HepG2 (cell line): ENCODE data around the gene EFCAB8. TPM values are rescaled to one million over a fixed set of nuclear protein-coding genes. Genes with fewer than 3 reads are reported as not detected.
A peak's percentile ranks its signal among the peaks of the same experiment; 100 is the strongest.

Experiments
- ATAC-seq: fragments of 200-7000 bp; cut with Tn5 transposase; 3 replicates; pipeline ENCODE4 v1.9.1; 2020; ENCODE audit warnings: mild to moderate bottlenecking, moderate library complexity
- BruUV-seq: library from RNA; stranded (reverse); fragments of 400-500 nt; replicated peaks from 2 replicates; lab custom pipeline; 2021; lab: Mats Ljungman, UMichigan
- CTCF ChIA-PET: fragments of 300-600 bp; formaldehyde crosslinking; extraction: SDS; loops from one replicate; lab custom pipeline; 2021; ENCODE audit warnings: low total read pairs, inconsistent platforms, low intra/inter-chr PET ratio; lab: Yijun Ruan, JAX
- POLR2A ChIA-PET: fragments of 350-600 bp; sonication (Branson Sonifier 250); formaldehyde crosslinking; loops from one replicate; lab custom pipeline; 2020; ENCODE audit warnings: antibody characterized with exemption, inconsistent platforms; lab: Yijun Ruan, JAX
- DNase-seq: peaks from one replicate; pipeline ENCODE4 v3.0.0-alpha.2; 2015; ENCODE audit warnings: low spot score
- FAIRE-seq: peaks from 3 replicates; lab custom pipeline; 2011; peaks lifted over from hg19 to GRCh38; lab: Jason Lieb, UNC
- H2AFZ ChIP-seq: one replicate; pipeline ENCODE4 v1.6.1; 2011; ENCODE audit warnings: low read length, inconsistent platforms
- H3K27ac ChIP-seq: fragments of 300-600 bp; 3 replicates; pipeline ENCODE4 v1.8.0; 2011; ENCODE audit warnings: mixed run types, mild to moderate bottlenecking, mixed read lengths, low read length, inconsistent platforms; ENCODE audit not compliant: insufficient read depth; ENCODE audit errors: extremely low read length
- H3K27me3 ChIP-seq, 2 experiments: fragments of 200-600 bp in 1 of 2; 2 replicates in 1 of 2; 3 replicates in 1 of 2; pipeline versions ENCODE4 v1.6.0 to v1.8.0; 2011; ENCODE audit warnings: low read length in 2 of 2, mild to moderate bottlenecking in 2 of 2, moderate library complexity in 2 of 2, inconsistent platforms in 1 of 2; ENCODE audit not compliant: insufficient read depth in 2 of 2, control insufficient read depth in 1 of 2
- H3K36me3 ChIP-seq, 2 experiments: fragments of 200-600 bp in 1 of 2; replicated peaks in 1 of 2; 2 replicates in 1 of 2; 3 replicates in 1 of 2; pipeline versions ENCODE4 v1.5.1 to v1.8.0; 2011; ENCODE audit warnings: low read length in 2 of 2, inconsistent platforms in 1 of 2; ENCODE audit not compliant: insufficient read depth in 2 of 2, control insufficient read depth in 1 of 2
- H3K4me1 ChIP-seq: 2 replicates; pipeline ENCODE4 v1.5.1; 2012; ENCODE audit warnings: low read length, inconsistent platforms; ENCODE audit not compliant: insufficient read depth
- H3K4me2 ChIP-seq: 2 replicates; pipeline ENCODE4 v1.6.0; 2011; ENCODE audit warnings: low read depth, low read length, inconsistent platforms
- H3K4me3 ChIP-seq, 3 experiments: fragments of 200-600 bp in 1 of 3; sonication (generic), shearing (Covaris generic) in 1 of 3; replicated peaks in 1 of 3; 2 replicates each; pipeline ENCODE4 v1.5.1; 2011 to 2016; ENCODE audit warnings: low read length in 3 of 3, inconsistent platforms in 2 of 3, low read depth in 2 of 3, mild to moderate bottlenecking in 2 of 3, control low read depth in 1 of 3, mixed read lengths in 1 of 3; ENCODE audit not compliant: insufficient read depth in 1 of 3
- H3K79me2 ChIP-seq: one replicate; pipeline ENCODE4 v1.6.1; 2011; ENCODE audit warnings: low read length, inconsistent platforms; ENCODE audit not compliant: insufficient read depth
- H3K9ac ChIP-seq: 2 replicates; pipeline ENCODE4 v1.6.0; 2011; ENCODE audit warnings: mild to moderate bottlenecking, low read depth, low read length, inconsistent platforms; ENCODE audit not compliant: insufficient read depth
- H3K9me3 ChIP-seq: 2 replicates; pipeline ENCODE4 v1.5.1; 2012; ENCODE audit warnings: mild to moderate bottlenecking, low read length
- H4K20me1 ChIP-seq: 2 replicates; pipeline ENCODE4 v1.6.0; 2011; ENCODE audit warnings: inconsistent platforms, mild to moderate bottlenecking, low read length, moderate library complexity; ENCODE audit not compliant: insufficient read depth
- GATAD2A ChIP-seq: IDR thresholded peaks from 2 replicates; pipeline ENCODE4 v1.6.1; 2016
- HDAC2 ChIP-seq: sonication (generic); formaldehyde crosslinking; IDR thresholded peaks from 2 replicates; pipeline ENCODE4 v1.4.0; 2020; ENCODE audit warnings: missing genetic modification reagents
- KLF13 ChIP-seq: sonication (generic); formaldehyde crosslinking; IDR thresholded peaks from 2 replicates; pipeline ENCODE4 v1.4.0; 2020; ENCODE audit warnings: mild to moderate bottlenecking, missing genetic modification reagents
- NR2C2 ChIP-seq: sonication (generic); formaldehyde crosslinking; IDR thresholded peaks from 2 replicates; pipeline ENCODE4 v1.4.0; 2020; ENCODE audit warnings: missing genetic modification reagents, mild to moderate bottlenecking, moderate library complexity, borderline replicate concordance
- ZFP82 ChIP-seq: sonication (generic); formaldehyde crosslinking; IDR thresholded peaks from 2 replicates; pipeline ENCODE4 v1.5.1; 2020; ENCODE audit warnings: mild to moderate bottlenecking, missing genetic modification reagents, borderline replicate concordance
- ZMYM2 ChIP-seq: sonication (generic); formaldehyde crosslinking; IDR thresholded peaks from 2 replicates; pipeline ENCODE4 v1.8.0; 2022; ENCODE audit warnings: mild to moderate bottlenecking, missing genetic modification reagents
- ZNF629 ChIP-seq: sonication (generic); formaldehyde crosslinking; conservative IDR thresholded peaks from 2 replicates; pipeline ENCODE4 v1.5.0; 2020; ENCODE audit warnings: missing genetic modification reagents
- ZNF761 ChIP-seq: sonication (generic); formaldehyde crosslinking; conservative IDR thresholded peaks from 2 replicates; pipeline ENCODE4 v1.4.0; 2020; ENCODE audit warnings: mild to moderate bottlenecking, missing genetic modification reagents
- WGBS: methylation state at CpG from one replicate; pipeline ENCODE4 v1.1.6; 2017; ENCODE audit warnings: low lambda C conversion rate; 5-methylcytosine and 5-hydroxymethylcytosine counted together
- in situ Hi-C: cut with HindIII; loops from 2 replicates; pipeline ENCODE4 v1.10.0; 2017; ENCODE audit warnings: low pct_unique_long_range_greater_than_20kb; ENCODE audit not compliant: extremely low pct_ligation_motif_present
- intact Hi-C: fragments of 100-400 bp; cut with micrococcal nuclease; formaldehyde crosslinking; loops from one replicate; pipeline ENCODE4 v1.10.0; 2022; ENCODE audit not compliant: unreplicated experiment
- polyA plus RNA-seq, 8 experiments: library from polyadenylated mRNA; depleted of rRNA in 3 of 8; stranded (reverse) in 7 of 8; unstranded in 1 of 8; fragments of >200 nt; fragmentation: Illumina TruSeq in 4 of 8; extraction: Trizol in 4 of 8; gene quantifications; 2 replicates each; pipeline versions ENCODE4 v1.2.1 to v1.2.3, GENCODE V29; 2011 to 2016; ENCODE audit warnings: low read depth in 4 of 8, missing spikeins in 1 of 8, mixed read lengths in 1 of 8; ENCODE audit not compliant: insufficient read depth in 1 of 8
- total RNA-seq, 5 experiments: library from RNA; depleted of rRNA; stranded (reverse); fragments of >200 nt; fragmentation: Illumina TruSeq; extraction: Trizol; gene quantifications; 2 replicates each; pipeline ENCODE4 v1.2.3, GENCODE V29; 2016; ENCODE audit warnings: low read depth in 1 of 5
- TF ChIP-seq, protein P1 (sequence below): sonication (generic); formaldehyde crosslinking; IDR thresholded peaks from 2 replicates; pipeline ENCODE4 v1.5.0; 2020; ENCODE audit warnings: missing genetic modification reagents
- TF ChIP-seq, protein P2 (sequence below): IDR thresholded peaks from 2 replicates; pipeline ENCODE4 v1.6.1; 2012; ENCODE audit warnings: low read depth, low read length, improper control_type of control experiment
- TF ChIP-seq, protein P3 (sequence below): sonication (generic); formaldehyde crosslinking; IDR thresholded peaks from 2 replicates; pipeline ENCODE4 v1.4.0; 2020; ENCODE audit warnings: mild to moderate bottlenecking, missing genetic modification reagents, borderline replicate concordance

Gene EFCAB8
- total and polyA plus RNA-seq, 2 of the 13 experiments (the other 11 are each of a cell fraction or from before 2014, with no cell fraction given), result 0.15 to 0.22 TPM

DNA sequence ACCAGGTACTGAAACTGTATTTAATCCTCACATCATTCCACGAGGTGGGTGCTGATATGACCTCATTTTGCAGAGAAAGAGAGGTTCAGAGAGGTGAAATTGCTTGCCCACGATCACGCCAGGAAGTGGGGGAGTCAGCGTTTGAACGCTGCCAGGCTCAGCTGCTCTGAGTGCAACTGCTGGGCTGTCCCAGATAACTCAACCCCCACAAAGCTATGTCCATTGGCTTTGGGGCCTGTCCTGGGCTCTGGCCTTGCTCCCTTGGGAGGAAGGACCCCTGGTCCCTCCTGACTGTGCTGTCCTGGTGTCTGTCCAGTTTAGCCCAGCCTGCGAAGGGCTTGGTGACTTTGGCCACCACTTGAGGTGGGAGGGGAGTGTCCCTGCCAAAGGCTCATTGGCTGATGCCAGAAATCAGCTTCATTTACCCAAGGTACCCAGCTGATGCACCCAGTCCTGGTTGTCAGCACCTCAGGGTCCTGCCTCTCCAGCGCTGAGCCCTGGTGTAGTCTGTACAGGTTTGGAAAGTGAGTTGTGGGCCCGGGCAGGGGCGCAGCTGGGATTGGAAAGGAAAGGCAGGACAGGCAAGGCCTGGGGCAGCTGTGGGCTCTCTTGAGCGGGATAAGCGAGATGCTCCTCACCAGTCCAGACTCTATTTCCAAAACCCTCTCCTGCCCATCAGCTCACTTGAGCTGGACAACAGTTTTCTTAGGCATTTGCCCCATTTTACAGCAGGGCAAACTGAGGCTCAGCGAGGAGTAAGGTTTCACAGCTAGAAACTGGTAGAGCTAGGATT, 107.1 kb downstream of the EFCAB8 start:
- DNase-seq (no peak), FAIRE-seq (no peak), ATAC-seq (no peak)
- no peaks in the 10 kb centered on the region for H3K36me3 ChIP-seq
- WGBS, result 29% methylated on average over 11 of the region's 12 CpGs
- H3K4me3 ChIP-seq, result no peak overlapping the region
- H3K9me3 ChIP-seq, result no peaks in the 10 kb centered on the region
- CTCF ChIA-PET, result no interaction called here
- BruUV-seq, result no TSS peak
- H3K27me3 ChIP-seq, result peaks cover 14 to 74% of the 10 kb centered on the region in 2 experiments
- intact Hi-C loops (no loop called here), in situ Hi-C loops (no loop called here)
- POLR2A ChIA-PET, result no interaction called here
- H3K27ac ChIP-seq, result no peak overlapping the region
- H2AFZ ChIP-seq, result no peak overlapping the region
- H3K9ac ChIP-seq, result no peak overlapping the region
- H3K4me1 ChIP-seq, result peaks cover 7% of the 10 kb centered on the region; the same call in 1 of the 2 replicates
- TF ChIP-seq ZMYM2 (CRISPR knock-in tag), result no peak
- TF ChIP-seq KLF13 (CRISPR knock-in tag), result 0 out of 2 replicates have a peak, but pooled peaks have one; percentile 35
- peak; percentile 88 for TF ChIP-seq ZNF629
- no peak for TF ChIP-seq HDAC2 (CRISPR knock-in tag)
- no peak for TF ChIP-seq NR2C2 (CRISPR knock-in tag)
- TF ChIP-seq, protein P1, sequence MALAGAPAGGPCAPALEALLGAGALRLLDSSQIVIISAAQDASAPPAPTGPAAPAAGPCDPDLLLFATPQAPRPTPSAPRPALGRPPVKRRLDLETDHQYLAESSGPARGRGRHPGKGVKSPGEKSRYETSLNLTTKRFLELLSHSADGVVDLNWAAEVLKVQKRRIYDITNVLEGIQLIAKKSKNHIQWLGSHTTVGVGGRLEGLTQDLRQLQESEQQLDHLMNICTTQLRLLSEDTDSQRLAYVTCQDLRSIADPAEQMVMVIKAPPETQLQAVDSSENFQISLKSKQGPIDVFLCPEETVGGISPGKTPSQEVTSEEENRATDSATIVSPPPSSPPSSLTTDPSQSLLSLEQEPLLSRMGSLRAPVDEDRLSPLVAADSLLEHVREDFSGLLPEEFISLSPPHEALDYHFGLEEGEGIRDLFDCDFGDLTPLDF (CRISPR knock-in tag), result no peak
- TF ChIP-seq, protein P2, sequence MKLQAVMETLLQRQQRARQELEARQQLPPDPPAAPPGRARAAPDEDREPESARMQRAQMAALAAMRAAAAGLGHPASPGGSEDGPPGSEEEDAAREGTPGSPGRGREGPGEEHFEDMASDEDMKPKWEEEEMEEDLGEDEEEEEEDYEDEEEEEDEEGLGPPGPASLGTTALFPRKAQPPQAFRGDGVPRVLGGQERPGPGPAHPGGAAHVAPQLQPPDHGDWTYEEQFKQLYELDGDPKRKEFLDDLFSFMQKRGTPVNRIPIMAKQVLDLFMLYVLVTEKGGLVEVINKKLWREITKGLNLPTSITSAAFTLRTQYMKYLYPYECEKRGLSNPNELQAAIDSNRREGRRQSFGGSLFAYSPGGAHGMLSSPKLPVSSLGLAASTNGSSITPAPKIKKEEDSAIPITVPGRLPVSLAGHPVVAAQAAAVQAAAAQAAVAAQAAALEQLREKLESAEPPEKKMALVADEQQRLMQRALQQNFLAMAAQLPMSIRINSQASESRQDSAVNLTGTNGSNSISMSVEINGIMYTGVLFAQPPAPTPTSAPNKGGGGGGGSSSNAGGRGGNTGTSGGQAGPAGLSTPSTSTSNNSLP, result no peak
- no peak for TF ChIP-seq ZNF761 (CRISPR knock-in tag)
- TF ChIP-seq ZFP82 (CRISPR knock-in tag), result no peak
- TF ChIP-seq, protein P3, sequence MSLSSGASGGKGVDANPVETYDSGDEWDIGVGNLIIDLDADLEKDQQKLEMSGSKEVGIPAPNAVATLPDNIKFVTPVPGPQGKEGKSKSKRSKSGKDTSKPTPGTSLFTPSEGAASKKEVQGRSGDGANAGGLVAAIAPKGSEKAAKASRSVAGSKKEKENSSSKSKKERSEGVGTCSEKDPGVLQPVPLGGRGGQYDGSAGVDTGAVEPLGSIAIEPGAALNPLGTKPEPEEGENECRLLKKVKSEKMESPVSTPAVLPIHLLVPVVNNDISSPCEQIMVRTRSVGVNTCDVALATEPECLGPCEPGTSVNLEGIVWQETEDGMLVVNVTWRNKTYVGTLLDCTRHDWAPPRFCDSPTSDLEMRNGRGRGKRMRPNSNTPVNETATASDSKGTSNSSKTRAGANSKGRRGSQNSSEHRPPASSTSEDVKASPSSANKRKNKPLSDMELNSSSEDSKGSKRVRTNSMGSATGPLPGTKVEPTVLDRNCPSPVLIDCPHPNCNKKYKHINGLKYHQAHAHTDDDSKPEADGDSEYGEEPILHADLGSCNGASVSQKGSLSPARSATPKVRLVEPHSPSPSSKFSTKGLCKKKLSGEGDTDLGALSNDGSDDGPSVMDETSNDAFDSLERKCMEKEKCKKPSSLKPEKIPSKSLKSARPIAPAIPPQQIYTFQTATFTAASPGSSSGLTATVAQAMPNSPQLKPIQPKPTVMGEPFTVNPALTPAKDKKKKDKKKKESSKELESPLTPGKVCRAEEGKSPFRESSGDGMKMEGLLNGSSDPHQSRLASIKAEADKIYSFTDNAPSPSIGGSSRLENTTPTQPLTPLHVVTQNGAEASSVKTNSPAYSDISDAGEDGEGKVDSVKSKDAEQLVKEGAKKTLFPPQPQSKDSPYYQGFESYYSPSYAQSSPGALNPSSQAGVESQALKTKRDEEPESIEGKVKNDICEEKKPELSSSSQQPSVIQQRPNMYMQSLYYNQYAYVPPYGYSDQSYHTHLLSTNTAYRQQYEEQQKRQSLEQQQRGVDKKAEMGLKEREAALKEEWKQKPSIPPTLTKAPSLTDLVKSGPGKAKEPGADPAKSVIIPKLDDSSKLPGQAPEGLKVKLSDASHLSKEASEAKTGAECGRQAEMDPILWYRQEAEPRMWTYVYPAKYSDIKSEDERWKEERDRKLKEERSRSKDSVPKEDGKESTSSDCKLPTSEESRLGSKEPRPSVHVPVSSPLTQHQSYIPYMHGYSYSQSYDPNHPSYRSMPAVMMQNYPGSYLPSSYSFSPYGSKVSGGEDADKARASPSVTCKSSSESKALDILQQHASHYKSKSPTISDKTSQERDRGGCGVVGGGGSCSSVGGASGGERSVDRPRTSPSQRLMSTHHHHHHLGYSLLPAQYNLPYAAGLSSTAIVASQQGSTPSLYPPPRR (CRISPR knock-in tag), result no peak
- TF ChIP-seq GATAD2A (CRISPR knock-in tag), result no peak
- H3K79me2 ChIP-seq, result no peaks in the 10 kb centered on the region
- H3K4me2 ChIP-seq, result no peak overlapping the region
- no peaks in the 10 kb centered on the region for H4K20me1 ChIP-seq
